Coronary artery (tissue), 2 donors: Measurements from ENCODE around the gene ZFAND2A.

Source experiments
- DNase-seq: peaks from one replicate; pipeline ENCODE4 v3.0.0-alpha.2; 2017; ENCODE audit warnings: low spot score
- H3K27ac ChIP-seq, 2 donors: fragments of 200-600 bp; sonication (generic); one replicate each; pipeline ENCODE4 v1.5.1; 2016 to 2019
- H3K4me3 ChIP-seq: fragments of 200-600 bp; sonication (generic); 2 replicates; pipeline ENCODE4 v1.5.1; 2016; ENCODE audit warnings: mild to moderate bottlenecking, moderate library complexity
- CTCF ChIP-seq: fragments of 200-600 bp; sonication (generic); IDR thresholded peaks from one replicate; pipeline ENCODE4 v1.5.1; 2019; ENCODE audit warnings: antibody characterized with exemption

The ZFAND2A gene

GRCh38 chr7:1124816-1125602 lies 35.0 kb downstream of the ZFAND2A start:
- Histone ChIP-seq H3K4me3 (peak overlapping the region; percentile 35), H3K27ac (peak overlapping the region; percentile 60 to 71)
- TF ChIP-seq CTCF = no peak
- no peak for DNase-seq

- Histone ChIP-seq H3K4me3 (peak overlapping the region; percentile 34), H3K27ac (peak overlapping the region; percentile 71 to 78)
- no peak for DNase-seq
- no peak for TF ChIP-seq CTCF
Observed at GRCh38 chr7:1124164-1124563, 35.8 kb downstream of the ZFAND2A start.

- Histone ChIP-seq H3K27ac (peak overlapping the region; percentile 71 to 78), H3K4me3 (peak overlapping the region; percentile 34)
- DNase-seq = peak; percentile 96
- TF ChIP-seq CTCF = peak; percentile 58
Observed at GRCh38 chr7:1123715-1124114, 36.3 kb downstream of the ZFAND2A start.

- peak; percentile 70 for DNase-seq
- Histone ChIP-seq H3K4me3 (peak overlapping the region; percentile 34), H3K27ac (peak overlapping the region; percentile 71 to 78)
- no peak for TF ChIP-seq CTCF
Observed at GRCh38 chr7:1122832-1123501, 37.0 kb downstream of the ZFAND2A start.

- TF ChIP-seq CTCF = no peak
- no peak for DNase-seq
- Histone ChIP-seq H3K4me3 (no peak overlapping the region), H3K27ac (no peak overlapping the region)
Observed at GRCh38 chr7:1121886-1122831, 37.8 kb downstream of the ZFAND2A start.

- no peak for TF ChIP-seq CTCF
- Histone ChIP-seq H3K27ac (no peak overlapping the region), H3K4me3 (no peak overlapping the region)
- DNase-seq = no peak
Observed at GRCh38 chr7:1121476-1121875, 38.5 kb downstream of the ZFAND2A start.
